OCI-LY7 (cell line): ENCODE measurements around the gene LIN28A. TPM values are rescaled to one million over a fixed set of nuclear protein-coding genes. Genes with fewer than 3 reads are reported as not detected.

Experiments
- BruUV-seq: library from RNA; stranded (reverse); fragments of 400-500 nt; replicated peaks from 2 replicates; lab custom pipeline; 2021; lab: Mats Ljungman, UMichigan
- CTCF ChIA-PET: fragments of 300-600 bp; sonication (Branson Sonifier 250); formaldehyde crosslinking; loops from one replicate; lab custom pipeline; 2022; ENCODE audit warnings: antibody characterized with exemption; ENCODE audit not compliant: unreplicated experiment; lab: Charles Lee
- POLR2A ChIA-PET: fragments of 300-600 bp; sonication (Branson Sonifier 250); formaldehyde crosslinking; loops from one replicate; lab custom pipeline; 2022; ENCODE audit warnings: antibody characterized with exemption; lab: Charles Lee
- DNase-seq: peaks from one replicate; pipeline ENCODE4 v3.0.0-alpha.2; 2015; ENCODE audit warnings: low spot score
- H2AFZ ChIP-seq: fragments of 200-600 bp; sonication (generic), shearing (Covaris generic); 2 replicates; pipeline ENCODE4 v1.6.1; 2014; ENCODE audit warnings: mild to moderate bottlenecking, antibody characterized with exemption, low read length, moderate library complexity
- H3K27ac ChIP-seq: fragments of 200-600 bp; sonication (generic); 2 replicates; pipeline ENCODE4 v1.5.1; 2014; ENCODE audit warnings: mixed run types, low read depth, mild to moderate bottlenecking, moderate library complexity, low read length, inconsistent platforms; ENCODE audit not compliant: poor library complexity, severe bottlenecking
- H3K36me3 ChIP-seq: fragments of 200-600 bp; sonication (generic); 2 replicates; pipeline ENCODE4 v1.6.1; 2014; ENCODE audit warnings: mild to moderate bottlenecking, antibody characterized with exemption, low read length, moderate library complexity, mixed read lengths; ENCODE audit not compliant: insufficient read depth
- H3K4me1 ChIP-seq: fragments of 200-600 bp; sonication (generic); 2 replicates; pipeline ENCODE4 v1.5.1; 2014; ENCODE audit warnings: mild to moderate bottlenecking, low read length; ENCODE audit not compliant: insufficient read depth, poor library complexity, severe bottlenecking
- H3K4me2 ChIP-seq: fragments of 200-600 bp; sonication (generic); 2 replicates; pipeline ENCODE4 v1.6.1; 2014; ENCODE audit warnings: mild to moderate bottlenecking, low read length
- H3K4me3 ChIP-seq: fragments of 200-600 bp; sonication (generic); 2 replicates; pipeline ENCODE4 v1.5.1; 2014; ENCODE audit warnings: mild to moderate bottlenecking, low read depth, low read length; ENCODE audit not compliant: poor library complexity, severe bottlenecking
- H3K79me2 ChIP-seq: fragments of 200-600 bp; sonication (generic); 2 replicates; pipeline ENCODE4 v1.6.1; 2016; ENCODE audit warnings: low read depth, mild to moderate bottlenecking, low read length, moderate library complexity, mixed read lengths; ENCODE audit not compliant: insufficient read depth
- H3K9me2 ChIP-seq: fragments of 200-600 bp; sonication (generic); 2 replicates; pipeline ENCODE4 v1.6.1; 2016; ENCODE audit warnings: mild to moderate bottlenecking, low read length, mixed read lengths; ENCODE audit not compliant: insufficient read depth
- H3K9me3 ChIP-seq: fragments of 200-600 bp; sonication (generic); 2 replicates; pipeline ENCODE4 v1.6.1; 2014; ENCODE audit warnings: mild to moderate bottlenecking, mixed run types, low read length, mixed read lengths
- H4K20me1 ChIP-seq: fragments of 200-600 bp; sonication (generic); 2 replicates; pipeline ENCODE4 v1.6.1; 2014; ENCODE audit warnings: mild to moderate bottlenecking, antibody characterized with exemption, low read length, moderate library complexity, mixed read lengths; ENCODE audit not compliant: insufficient read depth
- CTCF ChIP-seq: fragments of 200-600 bp; sonication (generic); conservative IDR thresholded peaks from 2 replicates; pipeline ENCODE4 v1.5.1; 2014; ENCODE audit warnings: mild to moderate bottlenecking, antibody characterized with exemption, low read length, moderate library complexity, mixed read lengths
- EZH2phosphoT487 ChIP-seq: fragments of 200-600 bp; sonication (generic); IDR thresholded peaks from 2 replicates; pipeline ENCODE4 v1.6.1; 2018; ENCODE audit warnings: low read depth, borderline replicate concordance, mild to moderate bottlenecking, mixed run types, antibody characterized with exemption, low read length, moderate library complexity, mixed read lengths
- intact Hi-C: fragments of 100-400 bp; cut with micrococcal nuclease; formaldehyde crosslinking; loops from one replicate; pipeline ENCODE4 v1.10.0; 2022; ENCODE audit not compliant: unreplicated experiment
- total RNA-seq, 2 experiments: library from RNA; depleted of rRNA in 1 of 2; stranded (reverse); fragments of >200 nt in 1 of 2; shearing (Covaris generic) in 1 of 2; gene quantifications; 2 replicates each; pipeline ENCODE4 v1.2.3, GENCODE V29; 2014 to 2022

Gene LIN28A
- total RNA-seq, 2 experiments from 2014 or later: not detected

DNA sequence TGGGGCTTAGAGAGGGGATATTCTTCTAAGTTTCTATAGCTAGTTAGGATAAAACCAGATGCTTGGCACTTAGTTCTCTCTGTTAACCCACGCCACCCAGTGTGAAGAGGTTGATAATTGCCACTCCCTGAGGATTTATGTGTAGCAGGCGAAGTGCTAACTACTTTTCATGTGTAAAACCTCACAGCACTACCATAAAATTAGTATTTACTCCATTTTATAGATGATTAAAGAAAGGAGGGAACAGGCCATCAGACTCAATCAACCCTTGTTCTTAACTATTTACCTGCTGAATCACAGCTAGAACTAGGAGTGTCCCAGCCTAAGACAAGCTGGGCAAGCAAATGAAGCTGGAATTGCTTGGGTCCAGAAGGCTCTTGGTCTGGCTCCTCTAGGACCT is 8.9 kb downstream of the LIN28A start:
- ChIA-PET POLR2A (no interaction called here), CTCF (no interaction called here)
- no peak overlapping the region for H3K4me3 ChIP-seq
- H2AFZ ChIP-seq: no peak overlapping the region
- H3K9me3 ChIP-seq: no peaks in the 10 kb centered on the region
- BruUV-seq: no TSS peak
- no peak overlapping the region for H3K27ac ChIP-seq
- TF ChIP-seq CTCF (no peak), EZH2phosphoT487 (no peak)
- H3K9me2 ChIP-seq: no peaks in the 10 kb centered on the region
- H3K4me1 ChIP-seq: no peaks in the 10 kb centered on the region
- no peak overlapping the region for H3K4me2 ChIP-seq
- intact Hi-C loops: loop anchor here (10.0 kb wide), 1 partner anchor 315 kb away; no protein-coding TSS in a partner anchor
- DNase-seq: no peak
- no peaks in the 10 kb centered on the region for H4K20me1 ChIP-seq
- H3K36me3 ChIP-seq: no peaks in the 10 kb centered on the region
- H3K79me2 ChIP-seq: no peaks in the 10 kb centered on the region

DNA sequence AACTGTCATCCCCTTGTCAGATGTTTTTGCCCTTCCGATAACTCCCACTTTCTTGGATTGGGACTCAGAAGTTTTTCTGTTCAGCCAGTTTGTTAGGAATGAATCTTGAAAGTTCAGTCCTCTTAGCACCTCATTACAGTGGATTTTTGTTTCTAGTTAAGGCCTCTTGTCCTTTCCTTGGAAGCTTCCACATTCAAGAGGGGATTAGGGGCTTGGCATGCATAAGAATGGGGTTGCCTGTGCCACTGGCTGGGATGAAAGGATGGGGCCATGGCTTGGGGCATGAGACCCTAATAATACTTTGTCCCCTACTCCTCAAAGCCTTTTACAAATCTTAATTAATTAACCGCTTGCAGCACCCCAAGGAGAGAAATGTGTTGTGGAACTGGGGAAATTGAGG is 19.1 kb downstream of the LIN28A start:
- Histone ChIP-seq H3K4me3 (no peak overlapping the region), H3K27ac (no peak overlapping the region), H3K36me3 (peaks cover 8% of the 10 kb centered on the region), H3K9me2 (no peaks in the 10 kb centered on the region), H3K9me3 (no peaks in the 10 kb centered on the region), H3K79me2 (peaks cover 27% of the 10 kb centered on the region), H4K20me1 (no peaks in the 10 kb centered on the region), H3K4me1 (peaks cover 33% of the 10 kb centered on the region), H2AFZ (no peak overlapping the region), H3K4me2 (no peak overlapping the region)
- POLR2A ChIA-PET: interaction anchor here (0.5 kb wide), 1 partner anchor 15 kb away, joined by 3 read pairs; no protein-coding TSS in a partner anchor
- BruUV-seq: no TSS peak
- TF ChIP-seq CTCF (no peak), EZH2phosphoT487 (no peak)
- CTCF ChIA-PET: no interaction called here
- no peak for DNase-seq
- intact Hi-C loops: no loop called here

GRCh38 chr1:26431979-26432695 is 21.5 kb downstream of the LIN28A start, which contains the start of gene DHDDS:
Gene DHDDS (plus strand): TSS chr1:26432321. CDS start chr1:26432946, 625 bp downstream.
- TF ChIP-seq EZH2phosphoT487 (no peak), CTCF (no peak)
- Histone ChIP-seq H3K9me3 (no peaks in the 10 kb centered on the region), H3K4me3 (peak within 1 kb of the TSS; percentile 89), H3K36me3 (peaks cover 24% of the 10 kb centered on the region), H3K4me2 (peak within 1 kb of the TSS; percentile 90), H4K20me1 (no peaks in the 10 kb centered on the region), H3K79me2 (peaks cover 27% of the 10 kb centered on the region), H3K4me1 (peaks cover 33% of the 10 kb centered on the region), H2AFZ (peak within 1 kb of the TSS; percentile 80), H3K9me2 (no peaks in the 10 kb centered on the region), H3K27ac (peak within 1 kb of the TSS; percentile 38)
- intact Hi-C loops: loop anchor here (2.0 kb wide), 1 partner anchor 39 kb away; no protein-coding TSS in a partner anchor
- ChIA-PET CTCF (no interaction called here), POLR2A (interaction anchor here (0.7 to 1.4 kb wide), 7 partner anchors 13 to 198 kb away, joined by 3 to 5 read pairs (median 4); partner anchors contain the start of gene CEP85)
- BruUV-seq: no TSS peak
- peak; percentile 98 for DNase-seq
